Mesothelial cell of epicardium (in vitro differentiated cells): ENCODE results near the gene ZNF438. TPM values are rescaled to one million over a fixed set of nuclear protein-coding genes. Genes with fewer than 3 reads are reported as not detected.

Experiments used
- DNase-seq, 2 experiments: peaks; one replicate each; pipeline ENCODE4 v3.0.0; 2021; ENCODE audit warnings: low spot score in 2 of 2; ENCODE audit not compliant: unreplicated experiment in 2 of 2
- H3K27ac Mint-ChIP-seq: 2 replicates; pipeline ENCODE4 v1.8.0; 2021; ENCODE audit warnings: mixed read lengths
- H3K27me3 Mint-ChIP-seq: 2 replicates; pipeline ENCODE4 v1.8.0; 2021; ENCODE audit warnings: low read depth, mixed read lengths
- H3K36me3 Mint-ChIP-seq: 2 replicates; pipeline ENCODE4 v1.8.0; 2021; ENCODE audit warnings: mixed read lengths
- H3K4me1 Mint-ChIP-seq: 2 replicates; pipeline ENCODE4 v1.8.0; 2021; ENCODE audit warnings: mixed read lengths
- H3K4me3 Mint-ChIP-seq: 2 replicates; pipeline ENCODE4 v1.8.0; 2021; ENCODE audit warnings: mild to moderate bottlenecking, moderate library complexity, mixed read lengths
- H3K9me3 Mint-ChIP-seq: 2 replicates; pipeline ENCODE4 v1.8.0; 2021; ENCODE audit warnings: mixed read lengths
- CTCF ChIP-seq: fragments of 200-600 bp; sonication (generic); IDR thresholded peaks from one replicate; pipeline ENCODE4 v1.5.0; 2021; ENCODE audit warnings: antibody characterized with exemption; ENCODE audit not compliant: unreplicated experiment
- total RNA-seq: library from RNA; stranded (reverse); gene quantifications from 3 replicates; pipeline ENCODE4 v1.2.1, GENCODE V29; 2021

ZNF438 gene
- total RNA-seq, 1 donor from 2014 or later, result 6.0 TPM

GRCh38 chr10:30980951-30981616 is 50.6 kb downstream of the ZNF438 start:
- H3K4me1 Mint-ChIP-seq, result peaks cover 3% of the 10 kb centered on the region
- H3K27ac Mint-ChIP-seq, result no peak overlapping the region
- no peaks in the 10 kb centered on the region for H3K27me3 Mint-ChIP-seq
- H3K9me3 Mint-ChIP-seq, result peaks cover 14% of the 10 kb centered on the region
- no peak for TF ChIP-seq CTCF
- H3K4me3 Mint-ChIP-seq, result no peak overlapping the region
- no peak for DNase-seq
- peaks cover 16% of the 10 kb centered on the region for H3K36me3 Mint-ChIP-seq

- Mint-ChIP-seq H3K4me3 (no peak overlapping the region), H3K36me3 (peaks cover 16% of the 10 kb centered on the region)
- no peak for TF ChIP-seq CTCF
Observed at GRCh38 chr10:30979956-30980355, 51.7 kb downstream of the ZNF438 start.

GRCh38 chr10:30978843-30979242 is 52.8 kb downstream of the ZNF438 start:
- TF ChIP-seq CTCF, result no peak
- H3K27ac Mint-ChIP-seq, result no peak overlapping the region
- DNase-seq, result no peak
- no peaks in the 10 kb centered on the region for H3K27me3 Mint-ChIP-seq
- H3K4me3 Mint-ChIP-seq, result no peak overlapping the region
- peaks cover 8% of the 10 kb centered on the region for H3K4me1 Mint-ChIP-seq
- H3K36me3 Mint-ChIP-seq, result peaks cover 16% of the 10 kb centered on the region
- H3K9me3 Mint-ChIP-seq, result peaks cover 10% of the 10 kb centered on the region

More at GRCh38 chr10:30979956-30980355, 51.7 kb downstream of the ZNF438 start:
- no peaks in the 10 kb centered on the region for H3K27me3 Mint-ChIP-seq
- no peak for DNase-seq
- peaks cover 5% of the 10 kb centered on the region for H3K4me1 Mint-ChIP-seq
- H3K9me3 Mint-ChIP-seq, result peaks cover 11% of the 10 kb centered on the region
- no peak overlapping the region for H3K27ac Mint-ChIP-seq

GRCh38 chr10:30977385-30977784 is 54.3 kb downstream of the ZNF438 start:
- Mint-ChIP-seq H3K27ac (no peak overlapping the region), H3K4me3 (no peak overlapping the region), H3K36me3 (peaks cover 14% of the 10 kb centered on the region), H3K4me1 (peaks cover 8% of the 10 kb centered on the region), H3K27me3 (no peaks in the 10 kb centered on the region), H3K9me3 (peaks cover 10% of the 10 kb centered on the region)
- DNase-seq, result no peak
- no peak for TF ChIP-seq CTCF

DNA sequence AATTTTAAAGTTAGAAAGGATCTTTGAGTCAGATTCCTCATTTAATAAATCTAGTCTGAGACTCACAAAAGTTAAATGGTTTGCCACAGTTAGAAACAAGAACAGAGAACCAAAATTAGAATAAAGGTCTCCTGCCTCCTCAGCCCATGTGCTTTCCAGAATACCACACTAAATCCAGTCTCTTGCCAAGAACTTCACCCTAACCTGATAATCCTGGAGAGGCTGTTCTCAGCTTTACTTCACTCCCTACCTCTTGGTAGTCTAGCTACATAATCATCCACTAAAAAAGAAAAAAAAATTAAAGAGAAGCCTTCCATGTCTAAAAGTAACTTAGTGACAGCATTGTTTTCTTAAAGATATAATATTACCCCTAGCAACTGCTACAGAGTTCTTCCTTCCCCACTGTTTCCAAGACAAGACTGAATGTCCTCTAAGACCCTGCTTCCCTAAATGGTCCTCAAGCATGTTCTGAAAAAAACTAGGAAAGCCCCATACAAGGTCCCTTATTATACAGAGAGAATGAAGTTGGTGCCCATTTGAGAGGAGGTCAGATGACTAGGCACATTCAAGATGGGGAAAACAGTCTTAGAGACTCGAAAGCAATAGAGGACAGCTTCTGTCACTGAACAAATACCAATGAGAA is 56.8 kb downstream of the ZNF438 start:
- no peak for DNase-seq
- no peak for TF ChIP-seq CTCF
- H3K36me3 Mint-ChIP-seq, result peaks cover 9% of the 10 kb centered on the region
- H3K4me3 Mint-ChIP-seq, result no peak overlapping the region
- peaks cover 8% of the 10 kb centered on the region for H3K9me3 Mint-ChIP-seq
- H3K4me1 Mint-ChIP-seq, result peaks cover 8% of the 10 kb centered on the region
- no peaks in the 10 kb centered on the region for H3K27me3 Mint-ChIP-seq
- H3K27ac Mint-ChIP-seq, result no peak overlapping the region
